BE2C (cell line): ENCODE results near the gene APOB.

Experiments used
- DNase-seq: peaks from one replicate; pipeline ENCODE4 v3.0.0-alpha.2; 2020
- H3K27me3 ChIP-seq: fragments of 250-450 bp; sonication (Bioruptor Pico); 2 replicates; pipeline ENCODE4 v1.5.1; 2020; ENCODE audit warnings: mild to moderate bottlenecking
- H3K36me3 ChIP-seq: fragments of 250-450 bp; sonication (Bioruptor Pico); 2 replicates; pipeline ENCODE4 v1.5.1; 2020; ENCODE audit warnings: mild to moderate bottlenecking
- H3K4me1 ChIP-seq: fragments of 250-450 bp; sonication (Bioruptor Pico); 2 replicates; pipeline ENCODE4 v1.5.1; 2020
- H3K4me3 ChIP-seq: 2 replicates; pipeline ENCODE4 v1.5.1; 2011; ENCODE audit warnings: low read depth, low read length
- H3K9me3 ChIP-seq: fragments of 250-450 bp; sonication (Bioruptor Pico); 2 replicates; pipeline ENCODE4 v1.5.1; 2020
- TF ChIP-seq, protein P1 (sequence below): IDR thresholded peaks from 2 replicates; pipeline ENCODE4 v1.5.1; 2012; ENCODE audit warnings: mild to moderate bottlenecking, low read depth, low read length

APOB gene

DNA sequence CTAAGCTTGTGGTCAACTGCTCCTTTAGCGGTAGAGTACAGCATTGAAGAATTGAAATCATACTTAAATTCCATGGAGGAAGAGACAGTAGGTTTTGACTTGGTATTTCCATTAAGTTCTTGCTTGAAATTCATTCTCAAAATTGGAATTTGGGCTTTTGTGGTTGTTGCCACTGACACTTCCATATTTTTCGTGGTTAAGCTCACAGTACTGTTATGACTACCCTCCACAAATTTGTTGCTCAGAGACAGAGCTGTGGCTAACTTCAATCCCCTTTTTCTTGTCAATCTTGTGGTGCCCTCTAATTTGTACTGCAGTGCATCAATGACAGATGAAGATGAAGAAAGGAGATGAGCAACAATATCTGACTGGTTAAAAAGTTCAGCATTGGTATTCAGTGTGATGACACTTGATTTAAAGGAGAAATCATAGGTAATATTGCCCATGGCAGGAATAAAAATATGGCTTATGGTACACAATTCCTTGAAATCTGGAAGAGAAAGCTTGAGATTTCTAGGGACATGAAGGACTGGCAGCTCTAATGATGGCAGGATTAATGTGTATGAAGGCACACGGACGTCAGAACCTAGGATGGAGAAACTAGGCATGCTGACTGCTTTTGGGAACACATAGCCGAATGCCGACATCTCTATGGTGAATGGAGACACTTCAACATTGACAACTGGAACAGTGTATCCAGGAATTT is 37.3 kb downstream of the APOB start:
- H3K9me3 ChIP-seq = no peaks in the 10 kb centered on the region
- H3K4me3 ChIP-seq = no peak overlapping the region
- DNase-seq = no peak
- H3K36me3 ChIP-seq = no peaks in the 10 kb centered on the region
- H3K27me3 ChIP-seq = peaks cover 9% of the 10 kb centered on the region; the same call in 1 of the 2 replicates
- TF ChIP-seq, protein P1, sequence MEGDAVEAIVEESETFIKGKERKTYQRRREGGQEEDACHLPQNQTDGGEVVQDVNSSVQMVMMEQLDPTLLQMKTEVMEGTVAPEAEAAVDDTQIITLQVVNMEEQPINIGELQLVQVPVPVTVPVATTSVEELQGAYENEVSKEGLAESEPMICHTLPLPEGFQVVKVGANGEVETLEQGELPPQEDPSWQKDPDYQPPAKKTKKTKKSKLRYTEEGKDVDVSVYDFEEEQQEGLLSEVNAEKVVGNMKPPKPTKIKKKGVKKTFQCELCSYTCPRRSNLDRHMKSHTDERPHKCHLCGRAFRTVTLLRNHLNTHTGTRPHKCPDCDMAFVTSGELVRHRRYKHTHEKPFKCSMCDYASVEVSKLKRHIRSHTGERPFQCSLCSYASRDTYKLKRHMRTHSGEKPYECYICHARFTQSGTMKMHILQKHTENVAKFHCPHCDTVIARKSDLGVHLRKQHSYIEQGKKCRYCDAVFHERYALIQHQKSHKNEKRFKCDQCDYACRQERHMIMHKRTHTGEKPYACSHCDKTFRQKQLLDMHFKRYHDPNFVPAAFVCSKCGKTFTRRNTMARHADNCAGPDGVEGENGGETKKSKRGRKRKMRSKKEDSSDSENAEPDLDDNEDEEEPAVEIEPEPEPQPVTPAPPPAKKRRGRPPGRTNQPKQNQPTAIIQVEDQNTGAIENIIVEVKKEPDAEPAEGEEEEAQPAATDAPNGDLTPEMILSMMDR = no peak
- H3K4me1 ChIP-seq = no peaks in the 10 kb centered on the region

DNA sequence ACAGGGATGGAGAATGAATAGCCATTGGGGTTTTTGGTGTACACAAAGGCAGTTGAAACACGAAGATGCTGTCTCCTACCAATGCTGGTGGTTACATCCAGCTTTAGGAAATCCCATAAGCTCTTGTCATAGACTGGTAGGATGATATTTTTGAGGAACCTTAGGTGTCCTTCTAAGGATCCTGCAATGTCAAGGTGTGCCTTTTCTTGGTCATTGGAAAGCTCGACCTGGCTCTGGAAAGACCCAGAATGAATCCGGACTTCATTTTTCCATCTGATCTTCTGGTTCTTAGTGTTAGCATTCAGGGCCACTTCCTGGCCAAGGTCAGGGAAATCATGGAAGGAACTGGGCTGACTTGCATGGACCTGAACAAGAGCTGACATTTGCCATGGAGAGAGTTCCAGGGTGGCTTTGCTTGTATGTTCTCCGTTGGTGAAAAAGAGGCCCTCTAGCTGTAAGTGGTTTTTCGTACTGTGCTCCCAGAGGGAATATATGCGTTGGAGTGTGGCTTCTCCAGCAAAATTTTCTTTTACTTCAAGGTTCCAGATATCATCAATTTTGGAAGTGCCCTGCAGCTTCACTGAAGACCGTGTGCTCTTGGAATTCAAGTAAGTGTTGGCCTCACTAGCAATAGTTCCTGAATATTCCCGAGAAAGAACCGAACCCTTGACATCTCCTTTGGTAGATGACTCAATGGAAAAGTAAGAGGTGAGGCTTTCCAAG is 38.0 kb downstream of the APOB start:
- peaks cover 9% of the 10 kb centered on the region; the same call in 1 of the 2 replicates for H3K27me3 ChIP-seq
- DNase-seq = no peak
- TF ChIP-seq, protein P1 = no peak
- no peak overlapping the region for H3K4me3 ChIP-seq
- no peaks in the 10 kb centered on the region for H3K36me3 ChIP-seq
- no peaks in the 10 kb centered on the region for H3K9me3 ChIP-seq
- H3K4me1 ChIP-seq = no peaks in the 10 kb centered on the region

DNA sequence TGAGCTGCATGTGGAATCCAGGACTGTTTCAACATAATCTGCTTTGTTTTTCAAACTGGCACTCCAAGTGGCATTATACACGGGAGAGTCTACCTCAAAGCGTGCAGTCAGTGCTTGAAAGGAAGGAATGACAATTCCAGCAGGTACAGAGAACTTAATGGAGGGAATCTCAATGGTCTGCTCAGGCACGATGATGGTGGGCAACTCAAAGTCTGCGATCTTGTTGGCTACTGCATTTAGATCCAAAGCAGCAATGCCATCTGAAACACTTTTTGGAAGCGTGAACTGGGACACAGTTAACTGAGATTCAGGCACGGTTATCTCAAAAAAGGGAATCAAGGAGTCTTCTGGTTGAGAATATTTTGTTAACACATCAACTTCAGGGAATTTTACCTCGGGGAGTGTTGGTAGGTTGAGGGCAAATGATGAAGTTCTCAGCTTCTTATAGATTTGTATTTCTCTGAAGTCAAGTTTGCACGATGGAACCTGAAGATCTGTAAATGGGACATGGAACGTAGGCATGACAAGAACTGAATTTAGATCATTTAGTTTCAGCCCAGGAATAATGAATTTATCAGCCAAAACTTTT is 38.7 kb downstream of the APOB start:
- TF ChIP-seq, protein P1 = no peak
- Histone ChIP-seq H3K4me1 (no peaks in the 10 kb centered on the region), H3K27me3 (peaks cover 9% of the 10 kb centered on the region; the same call in 1 of the 2 replicates), H3K4me3 (no peak overlapping the region), H3K9me3 (no peaks in the 10 kb centered on the region), H3K36me3 (no peaks in the 10 kb centered on the region)
- DNase-seq = no peak

DNA sequence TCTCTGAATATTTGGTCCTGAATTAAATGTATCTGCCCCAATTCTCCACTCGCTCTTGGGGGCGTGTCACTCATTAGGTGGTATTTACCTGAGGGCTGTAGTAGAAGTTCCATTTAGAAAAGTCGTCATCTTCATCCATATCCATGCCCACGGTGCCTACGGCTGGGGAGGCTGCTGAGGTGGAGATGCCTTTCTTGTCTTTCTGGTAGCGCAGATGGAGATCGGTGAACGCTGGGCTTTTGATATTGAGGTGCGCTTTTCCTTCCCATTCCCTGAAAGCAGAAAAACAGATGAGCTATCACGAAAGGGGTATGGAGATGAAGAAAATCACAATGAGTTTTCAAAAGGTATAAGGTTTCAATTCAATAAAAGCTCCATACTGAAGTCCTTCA is 39.7 kb downstream of the APOB start:
- H3K36me3 ChIP-seq = no peaks in the 10 kb centered on the region
- TF ChIP-seq, protein P1 = no peak
- peaks cover 9% of the 10 kb centered on the region; the same call in 1 of the 2 replicates for H3K27me3 ChIP-seq
- no peak for DNase-seq
- H3K4me3 ChIP-seq = no peak overlapping the region
- H3K4me1 ChIP-seq = no peaks in the 10 kb centered on the region
- no peaks in the 10 kb centered on the region for H3K9me3 ChIP-seq

DNA sequence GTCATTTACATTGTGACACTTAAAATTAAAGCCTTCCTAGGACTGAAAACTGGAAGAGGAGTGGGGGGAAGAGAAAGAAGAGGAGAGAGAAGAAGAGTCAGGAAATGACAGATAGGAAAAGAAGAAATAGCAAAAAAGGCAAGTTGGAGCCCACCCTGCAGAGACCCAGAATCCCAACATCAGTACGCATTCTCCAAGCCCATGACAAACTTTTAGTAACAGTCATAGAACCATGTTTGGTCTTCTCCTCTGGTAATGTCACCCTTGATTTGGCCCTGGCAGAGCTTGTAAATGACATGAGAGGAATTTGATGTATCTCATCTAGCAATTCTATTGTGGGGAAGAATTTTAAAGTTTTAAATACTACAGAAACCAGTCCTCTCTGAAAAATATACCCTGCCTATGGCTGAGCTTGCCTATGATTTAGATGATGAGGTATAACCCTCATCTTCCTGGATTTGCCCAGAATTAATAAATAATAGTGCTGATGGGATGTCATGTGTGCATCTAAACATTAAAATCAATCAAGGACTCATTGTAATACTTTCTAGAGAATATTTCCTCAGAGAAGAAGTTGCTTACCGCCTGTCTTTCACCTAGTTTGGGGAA is 40.2 kb downstream of the APOB start:
- no peak overlapping the region for H3K4me3 ChIP-seq
- no peak for DNase-seq
- H3K4me1 ChIP-seq = no peaks in the 10 kb centered on the region; the same call in 1 of the 2 replicates
- H3K27me3 ChIP-seq = peaks cover 9% of the 10 kb centered on the region; the same call in 1 of the 2 replicates
- H3K36me3 ChIP-seq = no peaks in the 10 kb centered on the region
- TF ChIP-seq, protein P1 = no peak
- no peaks in the 10 kb centered on the region for H3K9me3 ChIP-seq
